HepG2 (cell line): Measurements from ENCODE around the gene MLLT11. TPM values are rescaled to one million over a fixed set of nuclear protein-coding genes. Genes with fewer than 3 reads are reported as not detected.

ENCODE experiments used
- ATAC-seq: fragments of 200-7000 bp; cut with Tn5 transposase; 3 replicates; pipeline ENCODE4 v1.9.1; 2020; ENCODE audit warnings: mild to moderate bottlenecking, moderate library complexity
- BruUV-seq: library from RNA; stranded (reverse); fragments of 400-500 nt; replicated peaks from 2 replicates; lab custom pipeline; 2021; lab: Mats Ljungman, UMichigan
- CTCF ChIA-PET: fragments of 300-600 bp; formaldehyde crosslinking; extraction: SDS; loops from one replicate; lab custom pipeline; 2021; ENCODE audit warnings: low total read pairs, inconsistent platforms, low intra/inter-chr PET ratio; lab: Yijun Ruan, JAX
- POLR2A ChIA-PET: fragments of 350-600 bp; sonication (Branson Sonifier 250); formaldehyde crosslinking; loops from one replicate; lab custom pipeline; 2020; ENCODE audit warnings: antibody characterized with exemption, inconsistent platforms; lab: Yijun Ruan, JAX
- DNase-seq: peaks from one replicate; pipeline ENCODE4 v3.0.0-alpha.2; 2015; ENCODE audit warnings: low spot score
- FAIRE-seq: peaks from 3 replicates; lab custom pipeline; 2011; peaks lifted over from hg19 to GRCh38; lab: Jason Lieb, UNC
- H2AFZ ChIP-seq: one replicate; pipeline ENCODE4 v1.6.1; 2011; ENCODE audit warnings: low read length, inconsistent platforms
- H3K27ac ChIP-seq: fragments of 300-600 bp; 3 replicates; pipeline ENCODE4 v1.8.0; 2011; ENCODE audit warnings: mixed run types, mild to moderate bottlenecking, mixed read lengths, low read length, inconsistent platforms; ENCODE audit not compliant: insufficient read depth; ENCODE audit errors: extremely low read length
- H3K27me3 ChIP-seq, 2 experiments: fragments of 200-600 bp in 1 of 2; 2 replicates in 1 of 2; 3 replicates in 1 of 2; pipeline versions ENCODE4 v1.6.0 to v1.8.0; 2011; ENCODE audit warnings: low read length in 2 of 2, mild to moderate bottlenecking in 2 of 2, moderate library complexity in 2 of 2, inconsistent platforms in 1 of 2; ENCODE audit not compliant: insufficient read depth in 2 of 2, control insufficient read depth in 1 of 2
- H3K36me3 ChIP-seq, 2 experiments: fragments of 200-600 bp in 1 of 2; replicated peaks in 1 of 2; 2 replicates in 1 of 2; 3 replicates in 1 of 2; pipeline versions ENCODE4 v1.5.1 to v1.8.0; 2011; ENCODE audit warnings: low read length in 2 of 2, inconsistent platforms in 1 of 2; ENCODE audit not compliant: insufficient read depth in 2 of 2, control insufficient read depth in 1 of 2
- H3K4me1 ChIP-seq: 2 replicates; pipeline ENCODE4 v1.5.1; 2012; ENCODE audit warnings: low read length, inconsistent platforms; ENCODE audit not compliant: insufficient read depth
- H3K4me2 ChIP-seq: 2 replicates; pipeline ENCODE4 v1.6.0; 2011; ENCODE audit warnings: low read depth, low read length, inconsistent platforms
- H3K4me3 ChIP-seq, 3 experiments: fragments of 200-600 bp in 1 of 3; sonication (generic), shearing (Covaris generic) in 1 of 3; replicated peaks in 1 of 3; 2 replicates each; pipeline ENCODE4 v1.5.1; 2011 to 2016; ENCODE audit warnings: low read length in 3 of 3, inconsistent platforms in 2 of 3, low read depth in 2 of 3, mild to moderate bottlenecking in 2 of 3, control low read depth in 1 of 3, mixed read lengths in 1 of 3; ENCODE audit not compliant: insufficient read depth in 1 of 3
- H3K79me2 ChIP-seq: one replicate; pipeline ENCODE4 v1.6.1; 2011; ENCODE audit warnings: low read length, inconsistent platforms; ENCODE audit not compliant: insufficient read depth
- H3K9ac ChIP-seq: 2 replicates; pipeline ENCODE4 v1.6.0; 2011; ENCODE audit warnings: mild to moderate bottlenecking, low read depth, low read length, inconsistent platforms; ENCODE audit not compliant: insufficient read depth
- H3K9me3 ChIP-seq: 2 replicates; pipeline ENCODE4 v1.5.1; 2012; ENCODE audit warnings: mild to moderate bottlenecking, low read length
- H4K20me1 ChIP-seq: 2 replicates; pipeline ENCODE4 v1.6.0; 2011; ENCODE audit warnings: inconsistent platforms, mild to moderate bottlenecking, low read length, moderate library complexity; ENCODE audit not compliant: insufficient read depth
- ARHGAP35 ChIP-seq: sonication (generic); formaldehyde crosslinking; IDR thresholded peaks from 2 replicates; pipeline ENCODE4 v1.9.0; 2022; ENCODE audit warnings: mild to moderate bottlenecking, inconsistent platforms, moderate library complexity, missing genetic modification reagents, borderline replicate concordance
- CREB1 ChIP-seq, 2 experiments: fragments of 450-650 bp in 1 of 2; IDR thresholded peaks; 2 replicates each; pipeline ENCODE4 v1.6.1; 2016 to 2017; ENCODE audit warnings: control low read depth in 1 of 2, mild to moderate bottlenecking in 1 of 2, missing compliant biosample characterization in 1 of 2, missing genetic modification characterization in 1 of 2
- JUNB ChIP-seq: sonication (generic); formaldehyde crosslinking; IDR thresholded peaks from 2 replicates; pipeline ENCODE4 v1.8.0; 2022; ENCODE audit warnings: missing genetic modification reagents, mild to moderate bottlenecking, borderline replicate concordance
- RAD21 ChIP-seq: fragments of 450-650 bp; formaldehyde crosslinking; IDR thresholded peaks from 2 replicates; pipeline ENCODE4 v1.5.0; 2020; ENCODE audit warnings: mild to moderate bottlenecking
- SP2 ChIP-seq: sonication (generic); formaldehyde crosslinking; IDR thresholded peaks from 2 replicates; pipeline ENCODE4 v1.5.1; 2020; ENCODE audit warnings: mild to moderate bottlenecking, missing genetic modification reagents
- SP4 ChIP-seq: sonication (generic); formaldehyde crosslinking; IDR thresholded peaks from 2 replicates; pipeline ENCODE4 v1.8.1; 2023; ENCODE audit warnings: mild to moderate bottlenecking, missing genetic modification reagents
- ZKSCAN5 ChIP-seq: sonication (generic); formaldehyde crosslinking; IDR thresholded peaks from 2 replicates; pipeline ENCODE4 v1.5.1; 2020; ENCODE audit warnings: mild to moderate bottlenecking, missing genetic modification reagents
- ZNF264 ChIP-seq: sonication (generic); formaldehyde crosslinking; IDR thresholded peaks from 2 replicates; pipeline ENCODE4 v1.4.0; 2020; ENCODE audit warnings: missing genetic modification reagents
- ZNF3 ChIP-seq: IDR thresholded peaks from 2 replicates; pipeline ENCODE4 v1.7.0; 2017; ENCODE audit warnings: inconsistent platforms
- ZNF724P ChIP-seq: sonication (generic); formaldehyde crosslinking; IDR thresholded peaks from 2 replicates; pipeline ENCODE4 v1.8.0; 2022; ENCODE audit warnings: missing genetic modification reagents, borderline replicate concordance
- WGBS: methylation state at CpG from one replicate; pipeline ENCODE4 v1.1.6; 2017; ENCODE audit warnings: low lambda C conversion rate; 5-methylcytosine and 5-hydroxymethylcytosine counted together
- in situ Hi-C: cut with HindIII; loops from 2 replicates; pipeline ENCODE4 v1.10.0; 2017; ENCODE audit warnings: low pct_unique_long_range_greater_than_20kb; ENCODE audit not compliant: extremely low pct_ligation_motif_present
- intact Hi-C: fragments of 100-400 bp; cut with micrococcal nuclease; formaldehyde crosslinking; loops from one replicate; pipeline ENCODE4 v1.10.0; 2022; ENCODE audit not compliant: unreplicated experiment
- polyA plus RNA-seq, 8 experiments: library from polyadenylated mRNA; depleted of rRNA in 3 of 8; stranded (reverse) in 7 of 8; unstranded in 1 of 8; fragments of >200 nt; fragmentation: Illumina TruSeq in 4 of 8; extraction: Trizol in 4 of 8; gene quantifications; 2 replicates each; pipeline versions ENCODE4 v1.2.1 to v1.2.3, GENCODE V29; 2011 to 2016; ENCODE audit warnings: low read depth in 4 of 8, missing spikeins in 1 of 8, mixed read lengths in 1 of 8; ENCODE audit not compliant: insufficient read depth in 1 of 8
- total RNA-seq, 5 experiments: library from RNA; depleted of rRNA; stranded (reverse); fragments of >200 nt; fragmentation: Illumina TruSeq; extraction: Trizol; gene quantifications; 2 replicates each; pipeline ENCODE4 v1.2.3, GENCODE V29; 2016; ENCODE audit warnings: low read depth in 1 of 5
- TF ChIP-seq, protein P1 (sequence below): sonication (generic); formaldehyde crosslinking; IDR thresholded peaks from 2 replicates; pipeline ENCODE4 v1.4.0; 2020; ENCODE audit warnings: missing genetic modification reagents, borderline replicate concordance
- TF ChIP-seq, protein P2 (sequence below): sonication (generic); formaldehyde crosslinking; IDR thresholded peaks from 2 replicates; pipeline ENCODE4 v1.5.1; 2020; ENCODE audit warnings: mild to moderate bottlenecking, missing genetic modification reagents, borderline replicate concordance

Gene MLLT11
- total and polyA plus RNA-seq, 2 of the 13 experiments (the other 11 are each of a cell fraction or from before 2014, with no cell fraction given): 0.21 to 0.22 TPM

DNA sequence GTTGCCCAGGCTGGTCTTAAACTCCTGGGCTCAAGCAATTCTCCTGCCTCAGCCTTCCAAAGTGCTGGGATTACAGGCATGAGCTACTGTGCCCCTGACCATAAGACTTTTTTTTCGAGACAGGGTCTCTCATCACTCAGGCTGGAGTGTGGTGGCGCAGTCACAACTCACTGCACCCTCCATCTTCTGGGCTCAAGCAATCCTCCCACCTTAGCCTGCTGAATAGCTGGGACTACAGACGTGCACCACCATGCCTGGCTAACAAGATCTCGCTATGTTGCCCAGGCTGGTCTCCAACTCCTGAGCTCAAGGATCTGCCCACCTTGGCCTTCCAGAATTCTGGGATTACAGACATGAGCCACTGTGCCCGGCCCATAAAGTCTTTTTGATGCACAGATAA lies 10.7 kb upstream of the MLLT11 start:
- Histone ChIP-seq H3K9me3 (no peaks in the 10 kb centered on the region), H2AFZ (no peak overlapping the region), H3K27ac (no peak overlapping the region), H3K4me1 (peaks cover 41% of the 10 kb centered on the region), H3K4me3 (no peak overlapping the region), H3K79me2 (no peaks in the 10 kb centered on the region), H3K36me3 (peaks cover 4 to 14% of the 10 kb centered on the region in 2 experiments; a peak in 3 of 5 replicates), H3K9ac (no peak overlapping the region), H3K4me2 (no peak overlapping the region), H3K27me3 (no peaks in the 10 kb centered on the region), H4K20me1 (no peaks in the 10 kb centered on the region)
- ChIA-PET POLR2A (interaction anchor here (1.2 to 1.3 kb wide), 2 partner anchors 10 to 22 kb away, joined by 3 read pairs; partner anchors contain the start of gene CDC42SE1), CTCF (interaction anchor here (1.5 kb wide), 1 partner anchor 25 kb away, joined by 5 read pairs; no protein-coding TSS in a partner anchor)
- in situ Hi-C loops (no loop called here), intact Hi-C loops (loop anchor here (5.0 kb wide), 1 partner anchor 42 kb away; the partner anchor contains the start of genes MINDY1 and PRUNE1)
- no peak for TF ChIP-seq ZNF724P (CRISPR knock-in tag)
- TF ChIP-seq ZKSCAN5 (CRISPR knock-in tag): no peak
- no peak for TF ChIP-seq ARHGAP35 (CRISPR knock-in tag)
- TF ChIP-seq SP2 (CRISPR knock-in tag): no peak
- no peak for TF ChIP-seq CREB1 (IDR thresholded peaks at IDR 0.05)
- TF ChIP-seq CREB1 (CRISPR knock-in tag; IDR thresholded peaks at IDR 0.05): no peak
- TF ChIP-seq, protein P1, sequence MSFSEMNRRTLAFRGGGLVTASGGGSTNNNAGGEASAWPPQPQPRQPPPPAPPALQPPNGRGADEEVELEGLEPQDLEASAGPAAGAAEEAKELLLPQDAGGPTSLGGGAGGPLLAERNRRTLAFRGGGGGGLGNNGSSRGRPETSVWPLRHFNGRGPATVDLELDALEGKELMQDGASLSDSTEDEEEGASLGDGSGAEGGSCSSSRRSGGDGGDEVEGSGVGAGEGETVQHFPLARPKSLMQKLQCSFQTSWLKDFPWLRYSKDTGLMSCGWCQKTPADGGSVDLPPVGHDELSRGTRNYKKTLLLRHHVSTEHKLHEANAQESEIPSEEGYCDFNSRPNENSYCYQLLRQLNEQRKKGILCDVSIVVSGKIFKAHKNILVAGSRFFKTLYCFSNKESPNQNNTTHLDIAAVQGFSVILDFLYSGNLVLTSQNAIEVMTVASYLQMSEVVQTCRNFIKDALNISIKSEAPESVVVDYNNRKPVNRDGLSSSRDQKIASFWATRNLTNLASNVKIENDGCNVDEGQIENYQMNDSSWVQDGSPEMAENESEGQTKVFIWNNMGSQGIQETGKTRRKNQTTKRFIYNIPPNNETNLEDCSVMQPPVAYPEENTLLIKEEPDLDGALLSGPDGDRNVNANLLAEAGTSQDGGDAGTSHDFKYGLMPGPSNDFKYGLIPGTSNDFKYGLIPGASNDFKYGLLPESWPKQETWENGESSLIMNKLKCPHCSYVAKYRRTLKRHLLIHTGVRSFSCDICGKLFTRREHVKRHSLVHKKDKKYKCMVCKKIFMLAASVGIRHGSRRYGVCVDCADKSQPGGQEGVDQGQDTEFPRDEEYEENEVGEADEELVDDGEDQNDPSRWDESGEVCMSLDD: no peak
- TF ChIP-seq RAD21: no peak
- TF ChIP-seq, protein P2, sequence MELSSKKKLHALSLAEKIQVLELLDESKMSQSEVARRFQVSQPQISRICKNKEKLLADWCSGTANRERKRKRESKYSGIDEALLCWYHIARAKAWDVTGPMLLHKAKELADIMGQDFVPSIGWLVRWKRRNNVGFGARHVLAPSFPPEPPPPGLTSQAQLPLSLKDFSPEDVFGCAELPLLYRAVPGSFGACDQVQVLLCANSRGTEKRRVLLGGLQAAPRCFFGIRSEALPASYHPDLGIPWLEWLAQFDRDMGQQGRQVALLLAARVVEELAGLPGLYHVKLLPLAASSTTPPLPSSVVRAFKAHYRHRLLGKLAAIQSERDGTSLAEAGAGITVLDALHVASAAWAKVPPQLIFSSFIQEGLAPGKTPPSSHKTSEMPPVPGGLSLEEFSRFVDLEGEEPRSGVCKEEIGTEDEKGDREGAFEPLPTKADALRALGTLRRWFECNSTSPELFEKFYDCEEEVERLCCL: no peak
- no peak for TF ChIP-seq SP4 (CRISPR knock-in tag)
- TF ChIP-seq ZNF3: no peak
- TF ChIP-seq JUNB (CRISPR knock-in tag): no peak
- TF ChIP-seq ZNF264 (CRISPR knock-in tag): no peak
- no peak for DNase-seq
- no peak for ATAC-seq
- FAIRE-seq: no peak
- 100% methylated on average over 5 of the region's 5 CpGs for WGBS
- no TSS peak for BruUV-seq
